Suprapubic skin (tissue), 4 donors: ENCODE measurements around the gene COL18A1.

ENCODE experiments used
- POLR2A ChIP-seq, 2 donors: fragments of 450-650 bp; IDR thresholded peaks; one replicate each; pipeline ENCODE4 v1.6.1; 2017; ENCODE audit warnings: antibody characterized with exemption in 2 of 2, mild to moderate bottlenecking in 2 of 2, moderate library complexity in 2 of 2
- POLR2AphosphoS5 ChIP-seq, 3 donors: sonication (generic); formaldehyde crosslinking; IDR thresholded peaks; one replicate each; pipeline ENCODE4 v1.6.1; 2017; ENCODE audit warnings: antibody characterized with exemption in 3 of 3
- TF ChIP-seq, protein P1 (sequence below), 2 donors: fragments of 200-600 bp in 1 of 2; fragments of 450-650 bp in 1 of 2; sonication (generic) in 1 of 2; IDR thresholded peaks; one replicate each; pipeline ENCODE4 v1.5.1; 2016 to 2019; ENCODE audit warnings: antibody characterized with exemption in 2 of 2, mild to moderate bottlenecking in 1 of 2, moderate library complexity in 1 of 2

DNA sequence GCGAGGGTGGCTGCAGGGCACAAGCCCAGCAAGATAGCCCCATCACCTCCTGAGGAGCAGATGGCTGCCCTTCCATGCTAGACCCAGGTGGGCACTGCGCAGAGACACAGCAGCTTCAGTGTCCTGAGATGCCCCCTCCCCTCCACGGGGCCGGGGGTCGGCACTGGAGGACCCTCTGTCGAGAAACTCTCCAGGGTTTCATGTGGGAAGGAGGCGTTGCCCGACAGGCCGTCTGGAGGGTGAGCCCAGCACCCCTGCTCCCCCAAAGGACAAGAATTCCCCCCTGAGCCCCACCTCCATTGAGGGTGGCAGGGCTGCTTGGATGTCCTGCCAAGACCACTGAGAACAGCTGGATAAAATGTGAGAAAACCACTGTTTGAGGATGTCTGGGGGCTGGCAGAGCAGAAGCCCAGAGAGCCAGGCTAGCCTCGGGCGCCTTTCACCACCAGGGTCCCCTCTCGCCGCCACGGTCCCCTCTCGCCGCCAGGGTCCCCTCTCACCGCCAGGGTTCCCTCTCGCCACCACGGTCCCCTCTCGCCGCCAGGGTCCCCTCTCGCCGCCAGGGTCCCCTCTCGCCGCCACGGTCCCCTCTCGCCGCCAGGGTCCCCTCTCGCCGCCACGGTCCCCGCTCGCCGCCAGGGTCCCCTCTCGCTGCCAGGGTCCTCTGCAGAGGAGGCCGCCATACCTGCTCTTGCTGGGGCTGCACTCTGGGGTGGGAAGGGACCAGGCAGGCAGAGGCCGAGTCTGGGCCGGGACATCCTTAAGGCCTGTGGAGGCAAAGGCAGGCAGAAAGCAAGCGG is 93.1 kb downstream of the COL18A1 start:
- TF ChIP-seq, protein P1, sequence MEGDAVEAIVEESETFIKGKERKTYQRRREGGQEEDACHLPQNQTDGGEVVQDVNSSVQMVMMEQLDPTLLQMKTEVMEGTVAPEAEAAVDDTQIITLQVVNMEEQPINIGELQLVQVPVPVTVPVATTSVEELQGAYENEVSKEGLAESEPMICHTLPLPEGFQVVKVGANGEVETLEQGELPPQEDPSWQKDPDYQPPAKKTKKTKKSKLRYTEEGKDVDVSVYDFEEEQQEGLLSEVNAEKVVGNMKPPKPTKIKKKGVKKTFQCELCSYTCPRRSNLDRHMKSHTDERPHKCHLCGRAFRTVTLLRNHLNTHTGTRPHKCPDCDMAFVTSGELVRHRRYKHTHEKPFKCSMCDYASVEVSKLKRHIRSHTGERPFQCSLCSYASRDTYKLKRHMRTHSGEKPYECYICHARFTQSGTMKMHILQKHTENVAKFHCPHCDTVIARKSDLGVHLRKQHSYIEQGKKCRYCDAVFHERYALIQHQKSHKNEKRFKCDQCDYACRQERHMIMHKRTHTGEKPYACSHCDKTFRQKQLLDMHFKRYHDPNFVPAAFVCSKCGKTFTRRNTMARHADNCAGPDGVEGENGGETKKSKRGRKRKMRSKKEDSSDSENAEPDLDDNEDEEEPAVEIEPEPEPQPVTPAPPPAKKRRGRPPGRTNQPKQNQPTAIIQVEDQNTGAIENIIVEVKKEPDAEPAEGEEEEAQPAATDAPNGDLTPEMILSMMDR (IDR thresholded peaks at IDR 0.05) = no peak
- TF ChIP-seq POLR2AphosphoS5 (IDR thresholded peaks at IDR 0.05) (no peak), POLR2A (IDR thresholded peaks at IDR 0.05) (no peak)
